Dedifferentiated amniotic fluid mesenchymal stem cell (primary cell): ENCODE data around the gene RAB17.

Source experiments
- DNase-seq: peaks from one replicate; pipeline ENCODE4 v3.0.0-alpha.2; 2016; ENCODE audit errors: extremely low spot score

The RAB17 gene

GRCh38 chr2:237577956-237578870, 12.3 kb downstream of the RAB17 start:
- no peak for DNase-seq

GRCh38 chr2:237577458-237577857, 13.1 kb downstream of the RAB17 start:
- no peak for DNase-seq

- no peak for DNase-seq
These were observed 13.6 kb downstream of the RAB17 start for GRCh38 chr2:237576974-237577373.

DNA sequence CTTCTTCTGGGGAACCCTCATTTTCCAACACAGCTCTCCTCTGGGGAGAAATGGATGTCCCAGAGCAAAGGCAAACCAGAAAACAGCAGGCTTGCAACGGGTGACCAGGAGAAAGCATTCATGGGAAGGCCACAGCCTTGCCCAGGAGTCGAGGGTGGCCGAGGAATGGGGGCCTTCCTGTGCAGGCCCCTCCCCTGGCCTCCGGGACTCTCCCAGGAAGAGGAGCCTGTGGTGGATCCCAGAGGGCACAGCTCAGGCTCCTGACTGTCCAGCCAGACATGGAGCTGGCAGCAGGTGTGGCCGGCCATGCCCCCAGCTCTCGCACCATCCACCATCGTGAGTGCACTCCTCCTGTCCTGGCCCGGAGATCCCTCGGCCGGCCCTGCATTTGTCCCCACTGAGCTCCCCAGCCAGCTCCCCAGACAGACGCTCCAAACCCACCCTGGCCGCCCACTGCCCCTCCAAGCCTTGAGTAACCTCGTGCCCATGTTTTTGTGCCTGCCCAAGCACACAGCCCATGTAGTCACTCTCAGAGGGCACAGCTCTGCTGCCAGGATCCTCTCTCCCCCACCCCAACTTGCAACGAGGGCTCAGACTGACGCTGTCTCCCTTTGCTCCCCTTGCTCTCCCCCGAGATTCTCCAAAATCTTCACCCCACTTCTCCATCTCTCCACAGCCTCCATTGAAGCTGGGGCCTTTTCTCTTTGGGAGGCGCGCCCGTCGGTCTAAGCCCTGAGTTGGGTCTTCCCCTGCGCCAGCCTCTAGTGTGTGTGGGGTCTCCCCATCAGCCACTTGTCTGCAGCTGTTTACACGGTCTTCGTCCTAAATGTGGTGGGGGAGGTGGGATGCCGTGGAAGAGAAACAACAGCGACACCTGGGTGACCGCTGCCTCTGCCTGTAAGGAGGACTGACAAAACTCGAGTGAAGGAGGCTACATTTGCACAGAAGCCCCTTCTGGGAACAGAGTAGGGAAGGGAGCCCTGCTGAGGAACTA, 14.4 kb downstream of the RAB17 start:
- no peak for DNase-seq

GRCh38 chr2:237574894-237575868, 15.4 kb downstream of the RAB17 start:
- DNase-seq: no peak

GRCh38 chr2:237574467-237574866, 16.1 kb downstream of the RAB17 start:
- DNase-seq: no peak

DNA sequence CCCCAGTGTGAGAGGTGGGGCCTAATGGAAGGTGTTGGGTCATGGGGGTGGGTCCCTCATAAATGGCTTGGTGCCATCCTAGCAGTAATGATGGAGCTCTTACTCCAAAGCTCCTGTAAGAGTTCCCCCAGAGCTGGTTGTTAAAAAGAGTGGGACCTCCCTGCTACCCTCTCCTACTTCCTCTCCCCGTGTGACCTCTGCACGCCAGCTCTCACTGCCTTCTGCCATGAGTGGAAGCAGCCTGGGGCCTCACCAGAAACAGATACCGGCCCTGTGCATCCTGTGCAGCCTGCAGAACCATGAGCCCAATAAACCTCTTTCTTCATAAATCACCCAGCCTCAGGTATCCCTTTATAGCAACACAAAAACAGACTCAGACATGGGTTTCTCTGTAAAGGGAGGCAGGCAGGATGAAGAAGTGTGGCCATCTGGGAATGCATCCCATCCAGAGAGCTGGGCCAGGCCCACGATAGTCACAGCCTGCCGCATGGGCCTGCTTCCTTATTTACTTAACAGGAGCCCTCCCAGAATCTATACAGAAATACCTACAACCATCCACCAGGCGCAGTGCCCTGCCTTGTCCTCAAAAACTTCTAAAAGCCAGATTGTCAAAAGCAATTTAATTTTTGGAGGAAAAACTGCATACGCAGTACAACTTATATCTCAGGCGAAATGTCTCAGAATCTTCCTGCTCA, 16.7 kb downstream of the RAB17 start:
- DNase-seq: no peak

GRCh38 chr2:237572742-237573101, 17.8 kb downstream of the RAB17 start:
- DNase-seq: no peak

GRCh38 chr2:237572021-237572741, 18.4 kb downstream of the RAB17 start:
- peak; percentile 92 for DNase-seq

DNA sequence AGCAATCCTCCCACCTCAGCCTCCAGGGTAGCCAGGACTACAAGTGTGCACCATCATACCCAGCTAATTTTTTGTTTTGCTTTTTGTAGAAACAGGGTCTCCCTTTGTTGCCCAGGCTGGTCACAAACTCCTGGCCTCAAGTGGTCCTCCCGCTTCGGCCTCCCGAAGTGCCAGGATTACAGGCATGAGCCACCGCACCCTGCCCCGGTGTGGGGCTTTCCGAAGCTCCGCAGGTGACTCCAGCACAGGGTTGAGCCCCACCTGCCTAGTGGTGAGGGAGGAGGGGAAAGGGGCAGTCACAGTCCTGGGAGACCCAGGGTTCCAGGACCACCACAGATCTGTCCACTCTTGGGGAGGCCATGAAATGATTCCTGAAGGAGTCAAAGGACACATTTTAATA, 19.0 kb downstream of the RAB17 start:
- DNase-seq: no peak

GRCh38 chr2:237570776-237571335, 19.7 kb downstream of the RAB17 start:
- DNase-seq: no peak

DNA sequence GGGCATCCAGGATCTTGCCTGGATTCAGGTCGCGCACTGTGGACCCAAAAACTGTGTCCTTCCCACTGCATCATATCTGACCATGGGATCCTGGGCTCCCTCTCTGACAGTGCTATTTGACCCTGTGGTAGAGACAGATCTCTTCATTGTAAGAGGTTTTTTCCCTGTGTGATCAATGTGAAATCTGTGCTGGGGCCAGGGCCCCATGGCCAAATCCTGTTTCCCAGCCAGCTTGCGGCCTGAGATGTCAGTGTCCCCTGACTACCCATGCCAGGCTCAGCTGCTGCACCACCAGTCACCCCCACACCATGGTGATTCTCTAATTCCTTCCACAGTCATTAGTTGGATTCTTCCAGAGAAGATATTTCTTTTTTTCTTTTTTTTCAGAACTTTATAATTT, 20.6 kb downstream of the RAB17 start:
- DNase-seq: no peak

- DNase-seq: no peak
These were observed 21.5 kb downstream of the RAB17 start for GRCh38 chr2:237569041-237569440.

- no peak for DNase-seq
These were observed 22.3 kb downstream of the RAB17 start for GRCh38 chr2:237568121-237568660.

GRCh38 chr2:237567276-237568029, 23.1 kb downstream of the RAB17 start:
- DNase-seq: no peak

GRCh38 chr2:237566401-237567235, 23.9 kb downstream of the RAB17 start, which contains the start of gene PRLH:
Gene PRLH (plus strand): TSS chr2:237566574. CDS start chr2:237566574, 0 bp downstream.
- DNase-seq: no peak

GRCh38 chr2:237565974-237566373, 24.6 kb downstream of the RAB17 start:
- no peak for DNase-seq
